Right hindlimb (tissue), 1 donor: ENCODE measurements around the gene HSPA6.
"Not testable (repeated sequence)": the region's sequence is repeated elsewhere in the genome, so short reads cannot be mapped to it uniquely, and the experiment has no call there.

Experiments used
- DNase-seq: peaks from one replicate; pipeline ENCODE4 v3.0.0-alpha.2; 2018

HSPA6 gene

GRCh38 chr1:161505686-161506085, 18.7 kb upstream of the HSPA6 start:
- DNase-seq: no peak

- no peak for DNase-seq
Observed at GRCh38 chr1:161506336-161507223, 17.8 kb upstream of the HSPA6 start.

- no peak for DNase-seq
Observed at GRCh38 chr1:161510477-161510876, 13.9 kb upstream of the HSPA6 start.

- no peak for DNase-seq
Observed at GRCh38 chr1:161511018-161511755, 13.2 kb upstream of the HSPA6 start.

GRCh38 chr1:161511756-161512060, 12.6 kb upstream of the HSPA6 start:
- DNase-seq: no peak

- not testable (repeated sequence) for DNase-seq
Observed at GRCh38 chr1:161512636-161513447, 11.5 kb upstream of the HSPA6 start.

- not testable (repeated sequence) for DNase-seq
Observed at GRCh38 chr1:161513448-161513780, 10.9 kb upstream of the HSPA6 start.

- not testable (repeated sequence) for DNase-seq
Observed at GRCh38 chr1:161513953-161514352, 10.4 kb upstream of the HSPA6 start.

- not testable (repeated sequence) for DNase-seq
Observed at GRCh38 chr1:161523041-161523816, 1.1 kb upstream of the HSPA6 start.

GRCh38 chr1:161524742-161525291, 477 bp downstream of the HSPA6 start:
- not testable (repeated sequence) for DNase-seq

- not testable (repeated sequence) for DNase-seq
Observed at GRCh38 chr1:161525321-161525720, 981 bp downstream of the HSPA6 start.

GRCh38 chr1:161525918-161526317, 1.6 kb downstream of the HSPA6 start:
- not testable (repeated sequence) for DNase-seq

GRCh38 chr1:161528550-161528949, 4.2 kb downstream of the HSPA6 start:
- DNase-seq: not testable (repeated sequence)

GRCh38 chr1:161529463-161530104, 5.2 kb downstream of the HSPA6 start:
- DNase-seq: not testable (repeated sequence)

GRCh38 chr1:161530158-161530557, 5.8 kb downstream of the HSPA6 start:
- DNase-seq: peak; percentile 69

GRCh38 chr1:161530671-161531641, 6.6 kb downstream of the HSPA6 start:
- DNase-seq: peak; percentile 94

GRCh38 chr1:161531986-161532643, 7.8 kb downstream of the HSPA6 start:
- no peak for DNase-seq

GRCh38 chr1:161532644-161533567, 8.6 kb downstream of the HSPA6 start:
- peak; percentile 59 for DNase-seq
